ENCODE measurements around the gene PHOSPHO2.

DNA sequence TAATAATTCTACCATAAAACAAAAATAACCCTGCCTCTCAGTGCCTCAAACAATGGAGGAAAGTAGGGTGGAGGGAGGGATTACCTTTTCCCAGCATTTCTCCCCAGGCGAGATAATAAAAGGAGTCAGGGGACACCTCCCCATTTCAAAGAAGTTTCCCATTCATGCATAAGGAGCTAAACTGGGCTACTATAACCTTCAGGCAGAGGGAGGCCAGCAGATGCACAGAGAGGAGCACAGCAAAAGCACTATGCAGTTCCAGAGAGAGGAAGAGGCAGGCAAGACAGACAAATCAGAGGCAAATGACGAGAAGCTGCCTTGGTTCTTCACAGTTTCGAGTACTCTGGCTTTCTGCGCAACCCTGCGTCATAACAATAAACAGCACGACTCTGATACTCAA lies 17.4 kb upstream of the PHOSPHO2 start:
- TF ChIP-seq, protein P1, sequence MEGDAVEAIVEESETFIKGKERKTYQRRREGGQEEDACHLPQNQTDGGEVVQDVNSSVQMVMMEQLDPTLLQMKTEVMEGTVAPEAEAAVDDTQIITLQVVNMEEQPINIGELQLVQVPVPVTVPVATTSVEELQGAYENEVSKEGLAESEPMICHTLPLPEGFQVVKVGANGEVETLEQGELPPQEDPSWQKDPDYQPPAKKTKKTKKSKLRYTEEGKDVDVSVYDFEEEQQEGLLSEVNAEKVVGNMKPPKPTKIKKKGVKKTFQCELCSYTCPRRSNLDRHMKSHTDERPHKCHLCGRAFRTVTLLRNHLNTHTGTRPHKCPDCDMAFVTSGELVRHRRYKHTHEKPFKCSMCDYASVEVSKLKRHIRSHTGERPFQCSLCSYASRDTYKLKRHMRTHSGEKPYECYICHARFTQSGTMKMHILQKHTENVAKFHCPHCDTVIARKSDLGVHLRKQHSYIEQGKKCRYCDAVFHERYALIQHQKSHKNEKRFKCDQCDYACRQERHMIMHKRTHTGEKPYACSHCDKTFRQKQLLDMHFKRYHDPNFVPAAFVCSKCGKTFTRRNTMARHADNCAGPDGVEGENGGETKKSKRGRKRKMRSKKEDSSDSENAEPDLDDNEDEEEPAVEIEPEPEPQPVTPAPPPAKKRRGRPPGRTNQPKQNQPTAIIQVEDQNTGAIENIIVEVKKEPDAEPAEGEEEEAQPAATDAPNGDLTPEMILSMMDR (IDR thresholded peaks at IDR 0.05; ENCODE audit: low read depth, low read length, missing input control), result no peak
- TF ChIP-seq SP1 (IDR thresholded peaks at IDR 0.05) (no peak), GABPA (IDR thresholded peaks at IDR 0.05 in 1 of 2, conservative IDR thresholded peaks at IDR 0.05 in 1 of 2) (no peak), TAF1 (conservative IDR thresholded peaks at IDR 0.05) (no peak), FOXA2 (IDR thresholded peaks at IDR 0.05) (no peak), EGR1 (IDR thresholded peaks at IDR 0.05; ENCODE audit: low read depth in 2 of 2) (no peak), YY1 (IDR thresholded peaks at IDR 0.05) (no peak), JUND (IDR thresholded peaks at IDR 0.05) (no peak), RAD21 (IDR thresholded peaks at IDR 0.05) (no peak)
- TF ChIP-seq, protein P2, sequence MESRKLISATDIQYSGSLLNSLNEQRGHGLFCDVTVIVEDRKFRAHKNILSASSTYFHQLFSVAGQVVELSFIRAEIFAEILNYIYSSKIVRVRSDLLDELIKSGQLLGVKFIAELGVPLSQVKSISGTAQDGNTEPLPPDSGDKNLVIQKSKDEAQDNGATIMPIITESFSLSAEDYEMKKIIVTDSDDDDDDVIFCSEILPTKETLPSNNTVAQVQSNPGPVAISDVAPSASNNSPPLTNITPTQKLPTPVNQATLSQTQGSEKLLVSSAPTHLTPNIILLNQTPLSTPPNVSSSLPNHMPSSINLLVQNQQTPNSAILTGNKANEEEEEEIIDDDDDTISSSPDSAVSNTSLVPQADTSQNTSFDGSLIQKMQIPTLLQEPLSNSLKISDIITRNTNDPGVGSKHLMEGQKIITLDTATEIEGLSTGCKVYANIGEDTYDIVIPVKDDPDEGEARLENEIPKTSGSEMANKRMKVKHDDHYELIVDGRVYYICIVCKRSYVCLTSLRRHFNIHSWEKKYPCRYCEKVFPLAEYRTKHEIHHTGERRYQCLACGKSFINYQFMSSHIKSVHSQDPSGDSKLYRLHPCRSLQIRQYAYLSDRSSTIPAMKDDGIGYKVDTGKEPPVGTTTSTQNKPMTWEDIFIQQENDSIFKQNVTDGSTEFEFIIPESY (IDR thresholded peaks at IDR 0.05), result no peak
- TF ChIP-seq, protein P3, sequence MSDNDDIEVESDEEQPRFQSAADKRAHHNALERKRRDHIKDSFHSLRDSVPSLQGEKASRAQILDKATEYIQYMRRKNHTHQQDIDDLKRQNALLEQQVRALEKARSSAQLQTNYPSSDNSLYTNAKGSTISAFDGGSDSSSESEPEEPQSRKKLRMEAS (IDR thresholded peaks at IDR 0.05), result no peak
- TF ChIP-seq, protein P4, sequence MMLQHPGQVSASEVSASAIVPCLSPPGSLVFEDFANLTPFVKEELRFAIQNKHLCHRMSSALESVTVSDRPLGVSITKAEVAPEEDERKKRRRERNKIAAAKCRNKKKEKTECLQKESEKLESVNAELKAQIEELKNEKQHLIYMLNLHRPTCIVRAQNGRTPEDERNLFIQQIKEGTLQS (IDR thresholded peaks at IDR 0.05), result no peak
- TF ChIP-seq, protein P5, sequence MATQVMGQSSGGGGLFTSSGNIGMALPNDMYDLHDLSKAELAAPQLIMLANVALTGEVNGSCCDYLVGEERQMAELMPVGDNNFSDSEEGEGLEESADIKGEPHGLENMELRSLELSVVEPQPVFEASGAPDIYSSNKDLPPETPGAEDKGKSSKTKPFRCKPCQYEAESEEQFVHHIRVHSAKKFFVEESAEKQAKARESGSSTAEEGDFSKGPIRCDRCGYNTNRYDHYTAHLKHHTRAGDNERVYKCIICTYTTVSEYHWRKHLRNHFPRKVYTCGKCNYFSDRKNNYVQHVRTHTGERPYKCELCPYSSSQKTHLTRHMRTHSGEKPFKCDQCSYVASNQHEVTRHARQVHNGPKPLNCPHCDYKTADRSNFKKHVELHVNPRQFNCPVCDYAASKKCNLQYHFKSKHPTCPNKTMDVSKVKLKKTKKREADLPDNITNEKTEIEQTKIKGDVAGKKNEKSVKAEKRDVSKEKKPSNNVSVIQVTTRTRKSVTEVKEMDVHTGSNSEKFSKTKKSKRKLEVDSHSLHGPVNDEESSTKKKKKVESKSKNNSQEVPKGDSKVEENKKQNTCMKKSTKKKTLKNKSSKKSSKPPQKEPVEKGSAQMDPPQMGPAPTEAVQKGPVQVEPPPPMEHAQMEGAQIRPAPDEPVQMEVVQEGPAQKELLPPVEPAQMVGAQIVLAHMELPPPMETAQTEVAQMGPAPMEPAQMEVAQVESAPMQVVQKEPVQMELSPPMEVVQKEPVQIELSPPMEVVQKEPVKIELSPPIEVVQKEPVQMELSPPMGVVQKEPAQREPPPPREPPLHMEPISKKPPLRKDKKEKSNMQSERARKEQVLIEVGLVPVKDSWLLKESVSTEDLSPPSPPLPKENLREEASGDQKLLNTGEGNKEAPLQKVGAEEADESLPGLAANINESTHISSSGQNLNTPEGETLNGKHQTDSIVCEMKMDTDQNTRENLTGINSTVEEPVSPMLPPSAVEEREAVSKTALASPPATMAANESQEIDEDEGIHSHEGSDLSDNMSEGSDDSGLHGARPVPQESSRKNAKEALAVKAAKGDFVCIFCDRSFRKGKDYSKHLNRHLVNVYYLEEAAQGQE (IDR thresholded peaks at IDR 0.05), result no peak
